Measurements from ENCODE around the gene STK24.

Gene STK24

GRCh38 chr13:98580420-98580819 is 3.5 kb upstream of the STK24 start:
- TF ChIP-seq, protein P1, sequence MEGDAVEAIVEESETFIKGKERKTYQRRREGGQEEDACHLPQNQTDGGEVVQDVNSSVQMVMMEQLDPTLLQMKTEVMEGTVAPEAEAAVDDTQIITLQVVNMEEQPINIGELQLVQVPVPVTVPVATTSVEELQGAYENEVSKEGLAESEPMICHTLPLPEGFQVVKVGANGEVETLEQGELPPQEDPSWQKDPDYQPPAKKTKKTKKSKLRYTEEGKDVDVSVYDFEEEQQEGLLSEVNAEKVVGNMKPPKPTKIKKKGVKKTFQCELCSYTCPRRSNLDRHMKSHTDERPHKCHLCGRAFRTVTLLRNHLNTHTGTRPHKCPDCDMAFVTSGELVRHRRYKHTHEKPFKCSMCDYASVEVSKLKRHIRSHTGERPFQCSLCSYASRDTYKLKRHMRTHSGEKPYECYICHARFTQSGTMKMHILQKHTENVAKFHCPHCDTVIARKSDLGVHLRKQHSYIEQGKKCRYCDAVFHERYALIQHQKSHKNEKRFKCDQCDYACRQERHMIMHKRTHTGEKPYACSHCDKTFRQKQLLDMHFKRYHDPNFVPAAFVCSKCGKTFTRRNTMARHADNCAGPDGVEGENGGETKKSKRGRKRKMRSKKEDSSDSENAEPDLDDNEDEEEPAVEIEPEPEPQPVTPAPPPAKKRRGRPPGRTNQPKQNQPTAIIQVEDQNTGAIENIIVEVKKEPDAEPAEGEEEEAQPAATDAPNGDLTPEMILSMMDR (IDR thresholded peaks at IDR 0.05; ENCODE audit: low read depth, low read length): no peak
- peaks cover 7% of the 10 kb centered on the region for H3K36me3 ChIP-seq
- no peak overlapping the region for H3K27ac ChIP-seq
- H3K27me3 ChIP-seq (ENCODE audit: insufficient read depth, low read depth, severe bottlenecking): no peaks in the 10 kb centered on the region
- no peak for DNase-seq
- no peak overlapping the region for H3K4me3 ChIP-seq (ENCODE audit: low read depth, low read length)
- no peaks in the 10 kb centered on the region for H3K9me3 ChIP-seq (ENCODE audit: severe bottlenecking)

- TF ChIP-seq, protein P1 (IDR thresholded peaks at IDR 0.05; ENCODE audit: low read depth, low read length): no peak
- peaks cover 18% of the 10 kb centered on the region for H3K36me3 ChIP-seq
- no peaks in the 10 kb centered on the region for H3K9me3 ChIP-seq (ENCODE audit: severe bottlenecking)
- H3K4me3 ChIP-seq (ENCODE audit: low read depth, low read length): peak overlapping the region; percentile 62
- H3K27ac ChIP-seq: peak overlapping the region; percentile 89
- no peak for DNase-seq
- no peaks in the 10 kb centered on the region for H3K27me3 ChIP-seq (ENCODE audit: insufficient read depth, low read depth, severe bottlenecking)
Observed at GRCh38 chr13:98577836-98578285, 954 bp upstream of the STK24 start.

GRCh38 chr13:98576200-98576945 is 534 bp downstream of the STK24 start:
- TF ChIP-seq, protein P1 (IDR thresholded peaks at IDR 0.05; ENCODE audit: low read depth, low read length): no peak
- H3K36me3 ChIP-seq: peaks cover 18% of the 10 kb centered on the region
- H3K4me3 ChIP-seq (ENCODE audit: low read depth, low read length): peak overlapping the region; percentile 89
- no peaks in the 10 kb centered on the region for H3K9me3 ChIP-seq (ENCODE audit: severe bottlenecking)
- DNase-seq: peak; percentile 67
- no peaks in the 10 kb centered on the region for H3K27me3 ChIP-seq (ENCODE audit: insufficient read depth, low read depth, severe bottlenecking)
- peak overlapping the region; percentile 92 for H3K27ac ChIP-seq

- Histone ChIP-seq H3K27me3 (ENCODE audit: insufficient read depth, low read depth, severe bottlenecking) (no peaks in the 10 kb centered on the region), H3K4me3 (ENCODE audit: low read depth, low read length) (peak overlapping the region; percentile 89), H3K9me3 (ENCODE audit: severe bottlenecking) (no peaks in the 10 kb centered on the region), H3K36me3 (peaks cover 18% of the 10 kb centered on the region), H3K27ac (peak overlapping the region; percentile 92)
- DNase-seq: no peak
- TF ChIP-seq, protein P1 (IDR thresholded peaks at IDR 0.05; ENCODE audit: low read depth, low read length): no peak
Observed at GRCh38 chr13:98575904-98576199, 1.1 kb downstream of the STK24 start.

DNA sequence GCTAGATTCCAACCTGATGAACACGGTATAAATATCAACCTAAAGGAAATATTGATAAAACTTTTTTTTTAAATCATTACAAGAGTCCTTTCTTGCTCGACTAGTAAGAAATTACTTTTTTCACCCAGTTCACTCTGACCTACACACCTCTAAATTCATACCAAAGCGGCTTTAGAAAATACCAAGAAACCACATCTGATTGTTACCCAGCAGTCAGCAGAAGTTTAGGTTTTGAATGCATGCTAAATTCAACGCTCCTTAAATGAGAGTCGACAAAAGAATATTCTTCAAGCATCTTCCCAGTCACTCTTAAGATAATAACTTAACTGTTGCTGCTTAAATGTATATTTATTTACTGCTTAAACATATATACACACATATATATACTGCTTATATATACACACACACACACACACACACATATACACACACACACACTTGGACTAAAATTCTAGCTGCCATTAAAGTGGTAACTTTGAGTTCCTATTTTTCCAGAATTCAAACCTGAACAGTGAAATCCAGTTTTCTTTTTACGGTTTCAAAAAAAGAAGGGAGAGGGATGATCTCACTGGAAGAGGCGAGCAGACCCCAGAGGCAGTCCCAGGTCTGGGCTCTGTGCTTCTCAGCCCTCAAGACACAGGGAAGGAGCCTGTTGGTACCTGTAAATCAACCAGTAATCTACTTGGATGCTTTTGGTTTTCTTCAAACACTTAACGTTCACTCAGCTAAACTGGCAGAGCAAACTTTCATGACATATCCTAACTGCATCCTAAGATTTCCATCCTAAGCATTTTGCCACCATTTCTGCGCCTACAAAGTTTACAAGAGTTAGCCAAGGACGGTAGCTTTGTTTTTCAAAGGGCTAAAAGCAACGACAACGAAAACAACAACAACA is 1.7 kb downstream of the STK24 start:
- Histone ChIP-seq H3K4me3 (ENCODE audit: low read depth, low read length) (peak overlapping the region; percentile 89), H3K27me3 (ENCODE audit: insufficient read depth, low read depth, severe bottlenecking) (no peaks in the 10 kb centered on the region), H3K36me3 (peaks cover 20% of the 10 kb centered on the region), H3K9me3 (ENCODE audit: severe bottlenecking) (no peaks in the 10 kb centered on the region), H3K27ac (peak overlapping the region; percentile 92)
- DNase-seq: no peak
- TF ChIP-seq, protein P1 (IDR thresholded peaks at IDR 0.05; ENCODE audit: low read depth, low read length): no peak
